Lower leg skin (tissue), 3 donors: ENCODE data around the gene NKAIN4.

Source experiments
- POLR2A ChIP-seq, 2 donors: fragments of 450-650 bp; IDR thresholded peaks; one replicate each; pipeline ENCODE4 v1.6.1; 2016 to 2017; ENCODE audit warnings: antibody characterized with exemption in 2 of 2, mild to moderate bottlenecking in 1 of 2, moderate library complexity in 1 of 2
- TF ChIP-seq, protein P1 (sequence below), 3 donors: fragments of 450-650 bp; IDR thresholded peaks; one replicate each; pipeline ENCODE4 v1.5.1; 2016; ENCODE audit warnings: antibody characterized with exemption in 3 of 3, mild to moderate bottlenecking in 3 of 3, moderate library complexity in 2 of 3

DNA sequence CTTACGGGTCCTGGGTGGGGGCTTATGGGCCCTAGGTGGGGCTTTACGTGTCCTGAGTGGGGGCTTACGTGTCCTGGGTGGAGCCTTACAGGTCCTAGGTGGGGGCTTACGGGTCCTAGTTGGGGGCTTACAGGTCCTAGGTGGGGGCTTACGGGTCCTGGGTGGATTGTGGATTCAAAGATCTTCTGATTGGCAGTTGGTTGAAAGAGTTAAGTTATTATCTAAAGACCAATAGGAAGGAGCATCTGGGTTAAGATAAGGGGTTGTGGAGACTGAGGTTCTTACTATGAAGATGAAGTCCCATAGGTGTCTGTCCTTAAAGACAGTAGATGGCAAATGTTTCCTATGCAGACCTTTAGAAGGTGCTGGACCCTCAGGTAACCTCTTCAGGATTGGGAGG lies 27.0 kb downstream of the NKAIN4 start:
- TF ChIP-seq POLR2A (IDR thresholded peaks at IDR 0.05), result no peak
- TF ChIP-seq, protein P1, sequence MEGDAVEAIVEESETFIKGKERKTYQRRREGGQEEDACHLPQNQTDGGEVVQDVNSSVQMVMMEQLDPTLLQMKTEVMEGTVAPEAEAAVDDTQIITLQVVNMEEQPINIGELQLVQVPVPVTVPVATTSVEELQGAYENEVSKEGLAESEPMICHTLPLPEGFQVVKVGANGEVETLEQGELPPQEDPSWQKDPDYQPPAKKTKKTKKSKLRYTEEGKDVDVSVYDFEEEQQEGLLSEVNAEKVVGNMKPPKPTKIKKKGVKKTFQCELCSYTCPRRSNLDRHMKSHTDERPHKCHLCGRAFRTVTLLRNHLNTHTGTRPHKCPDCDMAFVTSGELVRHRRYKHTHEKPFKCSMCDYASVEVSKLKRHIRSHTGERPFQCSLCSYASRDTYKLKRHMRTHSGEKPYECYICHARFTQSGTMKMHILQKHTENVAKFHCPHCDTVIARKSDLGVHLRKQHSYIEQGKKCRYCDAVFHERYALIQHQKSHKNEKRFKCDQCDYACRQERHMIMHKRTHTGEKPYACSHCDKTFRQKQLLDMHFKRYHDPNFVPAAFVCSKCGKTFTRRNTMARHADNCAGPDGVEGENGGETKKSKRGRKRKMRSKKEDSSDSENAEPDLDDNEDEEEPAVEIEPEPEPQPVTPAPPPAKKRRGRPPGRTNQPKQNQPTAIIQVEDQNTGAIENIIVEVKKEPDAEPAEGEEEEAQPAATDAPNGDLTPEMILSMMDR (IDR thresholded peaks at IDR 0.05), result no peak
